SU-DHL-6 (cell line): ENCODE measurements around the gene CDC42EP4.

Source experiments
- EZH2phosphoT487 ChIP-seq: fragments of 200-600 bp; sonication (generic), shearing (Covaris generic); conservative IDR thresholded peaks from 2 replicates; pipeline ENCODE4 v1.6.1; 2018; ENCODE audit warnings: mild to moderate bottlenecking, antibody characterized with exemption, low read length, moderate library complexity, mixed read lengths
- TF ChIP-seq, protein P1 (sequence below): fragments of 200-600 bp; sonication (generic); IDR thresholded peaks from one replicate; pipeline ENCODE4 v1.5.1; 2017; ENCODE audit warnings: antibody characterized with exemption, mild to moderate bottlenecking, low read length, moderate library complexity; ENCODE audit not compliant: insufficient read depth, poor library complexity, severe bottlenecking

DNA sequence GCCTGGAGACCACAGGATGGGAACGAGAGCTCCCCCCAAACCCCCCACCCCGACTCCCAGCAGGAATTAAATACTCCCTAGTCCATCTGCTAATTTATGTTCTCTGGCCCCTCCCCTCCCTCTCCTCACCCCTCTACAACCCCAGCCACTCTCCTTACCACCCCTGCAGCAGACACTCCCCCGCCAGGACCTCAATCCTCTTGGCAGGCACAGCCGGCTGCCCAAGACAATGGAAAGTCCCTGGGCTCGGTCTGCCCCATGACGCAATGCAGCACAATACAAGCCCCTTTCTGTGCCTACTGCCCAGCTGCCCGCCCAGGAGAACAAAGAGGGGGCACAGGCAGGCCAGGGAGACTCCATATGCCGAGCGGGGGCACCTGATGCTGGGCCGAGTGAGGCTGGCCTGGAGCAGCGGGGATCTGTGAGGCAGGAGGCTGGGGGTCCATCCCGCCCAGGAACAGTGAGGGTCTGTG is 30.3 kb upstream of the CDC42EP4 start:
- TF ChIP-seq, protein P1, sequence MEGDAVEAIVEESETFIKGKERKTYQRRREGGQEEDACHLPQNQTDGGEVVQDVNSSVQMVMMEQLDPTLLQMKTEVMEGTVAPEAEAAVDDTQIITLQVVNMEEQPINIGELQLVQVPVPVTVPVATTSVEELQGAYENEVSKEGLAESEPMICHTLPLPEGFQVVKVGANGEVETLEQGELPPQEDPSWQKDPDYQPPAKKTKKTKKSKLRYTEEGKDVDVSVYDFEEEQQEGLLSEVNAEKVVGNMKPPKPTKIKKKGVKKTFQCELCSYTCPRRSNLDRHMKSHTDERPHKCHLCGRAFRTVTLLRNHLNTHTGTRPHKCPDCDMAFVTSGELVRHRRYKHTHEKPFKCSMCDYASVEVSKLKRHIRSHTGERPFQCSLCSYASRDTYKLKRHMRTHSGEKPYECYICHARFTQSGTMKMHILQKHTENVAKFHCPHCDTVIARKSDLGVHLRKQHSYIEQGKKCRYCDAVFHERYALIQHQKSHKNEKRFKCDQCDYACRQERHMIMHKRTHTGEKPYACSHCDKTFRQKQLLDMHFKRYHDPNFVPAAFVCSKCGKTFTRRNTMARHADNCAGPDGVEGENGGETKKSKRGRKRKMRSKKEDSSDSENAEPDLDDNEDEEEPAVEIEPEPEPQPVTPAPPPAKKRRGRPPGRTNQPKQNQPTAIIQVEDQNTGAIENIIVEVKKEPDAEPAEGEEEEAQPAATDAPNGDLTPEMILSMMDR = no peak
- TF ChIP-seq EZH2phosphoT487 = no peak
